Measurements from ENCODE around the gene CCDC3. TPM values are rescaled to one million over a fixed set of nuclear protein-coding genes. Genes with fewer than 3 reads are reported as not detected.

Gene CCDC3
- total and polyA plus RNA-seq, 2 of the 4 experiments (the other 2 are of a cell fraction), result 0.29 to 0.36 TPM

- no peak for TF ChIP-seq CHD1 (IDR thresholded peaks at IDR 0.05; ENCODE audit: low read depth, low read length)
Measured at GRCh38 chr10:12849319-12850181, 152.0 kb downstream of the CCDC3 start (continued).

- Histone ChIP-seq H2BK20ac (ENCODE audit: low read depth, low read length) (no peak overlapping the region), H4K91ac (ENCODE audit: insufficient read depth, low read depth, low read length) (no peak overlapping the region), H2BK120ac (ENCODE audit: low read depth, low read length) (no peak overlapping the region), H2AFZ (replicated peaks; ENCODE audit: low read length, poor library complexity) (no peak overlapping the region), H3K9ac (ENCODE audit: low read depth, low read length) (no peak overlapping the region), H3K27me3 (ENCODE audit: control insufficient read depth, insufficient read depth, low read length) (peaks cover 26% of the 10 kb centered on the region; the same call in 1 of the 2 replicates), H2BK15ac (ENCODE audit: low read depth, low read length) (no peak overlapping the region), H3K27ac (ENCODE audit: insufficient read depth, low read length) (no peak overlapping the region), H2AK5ac (ENCODE audit: low read depth, low read length) (no peak overlapping the region), H3K14ac (replicated peaks; ENCODE audit: low read depth, low read length) (no peak overlapping the region), H3K9me1 (ENCODE audit: insufficient read depth, low read length) (no peaks in the 10 kb centered on the region), H3K9me3 (ENCODE audit: control insufficient read depth, insufficient read depth, low read length) (no peaks in the 10 kb centered on the region; the same call in 1 of the 2 replicates), H3K4me3 (ENCODE audit: insufficient read depth, low read depth, low read length) (no peak overlapping the region), H4K8ac (ENCODE audit: low read depth in 2 of 2, low read length in 2 of 2) (no peak overlapping the region), H4K20me1 (ENCODE audit: insufficient read depth, low read length) (no peaks in the 10 kb centered on the region), H3K18ac (ENCODE audit: low read depth, low read length) (no peak overlapping the region), H3K36me3 (ENCODE audit: control insufficient read depth, insufficient read depth, low read length) (no peaks in the 10 kb centered on the region), H3K79me1 (ENCODE audit: low read depth in 1 of 2, low read length in 2 of 2) (no peaks in the 10 kb centered on the region), H3K4ac (ENCODE audit: low read depth, low read length) (no peak overlapping the region), H4K5ac (ENCODE audit: low read depth, low read length) (no peak overlapping the region), H2AK9ac (replicated peaks; ENCODE audit: low read depth, low read length, poor library complexity) (no peak overlapping the region), H2BK5ac (ENCODE audit: low read depth, low read length, poor library complexity, severe bottlenecking) (no peak overlapping the region), H3K23ac (ENCODE audit: low read depth, low read length) (no peak overlapping the region), H3K4me2 (ENCODE audit: low read depth, low read length) (no peak overlapping the region), H3K4me1 (ENCODE audit: control insufficient read depth, insufficient read depth, low read length) (peaks cover 9% of the 10 kb centered on the region), H3K56ac (ENCODE audit: extremely low read depth, insufficient read depth, low read length) (no peak overlapping the region)
- no TSS peak for BruUV-seq (replicated peaks)
- dilution Hi-C loops (cut with HindIII; ENCODE audit: low sequenced_read_pairs, unreplicated experiment), result no loop called here
- intact Hi-C loops (cut with micrococcal nuclease), result no loop called here
- no peak for ATAC-seq (ENCODE audit: low read depth)
- WGBS, 2 experiments (ENCODE audit: extremely low coverage in 2 of 2, insufficient read length in 1 of 2), result 90% methylated on average over 8 of the region's 11 CpGs; no CpG with 5 or more reads in 1 of the 2 experiments
- DNase-seq, result no peak
- ChIA-PET CTCF (interaction anchor here (0.5 to 0.8 kb wide), 3 partner anchors 66 to 753 kb away, joined by 3 to 8 read pairs (median 3); no protein-coding TSS in a partner anchor), POLR2A (ENCODE audit: unreplicated experiment) (no interaction called here)
- in situ Hi-C loops (cut with MboI; ENCODE audit: low sequenced_read_pairs), result no loop called here
- no peak for TF ChIP-seq FOS (IDR thresholded peaks at IDR 0.05; ENCODE audit: low read depth, low read length)
- no peak for TF ChIP-seq MAFK (IDR thresholded peaks at IDR 0.05; ENCODE audit: low read depth, low read length)
- TF ChIP-seq USF2 (IDR thresholded peaks at IDR 0.05; ENCODE audit: low read depth, low read length), result no peak
- TF ChIP-seq RAD21 (IDR thresholded peaks at IDR 0.05; ENCODE audit: low read length), result no peak
- TF ChIP-seq CTCF (conservative IDR thresholded peaks at IDR 0.05; ENCODE audit: low read depth, low read length), result no peak
- TF ChIP-seq POLR2A (IDR thresholded peaks at IDR 0.05; ENCODE audit: low read depth, low read length), result no peak
- no peak for TF ChIP-seq RCOR1 (IDR thresholded peaks at IDR 0.05; ENCODE audit: insufficient replicate concordance, low read length)
- no peak for TF ChIP-seq CEBPB (IDR thresholded peaks at IDR 0.05; ENCODE audit: low read depth, low read length)
- TF ChIP-seq BHLHE40 (IDR thresholded peaks at IDR 0.05; ENCODE audit: low read depth, low read length), result no peak
- TF ChIP-seq ELK1 (IDR thresholded peaks at IDR 0.05; ENCODE audit: borderline replicate concordance, low read depth, low read length), result no peak
Measured at GRCh38 chr10:12848439-12849173, 152.9 kb downstream of the CCDC3 start.
